NCI-H524 treated with DMSO at 0.1 percent for 48 hours (cell line): ENCODE data around the gene ADGRE3.
"Not testable (repeated sequence)": the region's sequence is repeated elsewhere in the genome, so short reads cannot be mapped to it uniquely, and the experiment has no call there.

Experiments
- DNase-seq: peaks from one replicate; lab custom pipeline; 2025; lab: John Stamatoyannopoulos, UW

The ADGRE3 gene

DNA sequence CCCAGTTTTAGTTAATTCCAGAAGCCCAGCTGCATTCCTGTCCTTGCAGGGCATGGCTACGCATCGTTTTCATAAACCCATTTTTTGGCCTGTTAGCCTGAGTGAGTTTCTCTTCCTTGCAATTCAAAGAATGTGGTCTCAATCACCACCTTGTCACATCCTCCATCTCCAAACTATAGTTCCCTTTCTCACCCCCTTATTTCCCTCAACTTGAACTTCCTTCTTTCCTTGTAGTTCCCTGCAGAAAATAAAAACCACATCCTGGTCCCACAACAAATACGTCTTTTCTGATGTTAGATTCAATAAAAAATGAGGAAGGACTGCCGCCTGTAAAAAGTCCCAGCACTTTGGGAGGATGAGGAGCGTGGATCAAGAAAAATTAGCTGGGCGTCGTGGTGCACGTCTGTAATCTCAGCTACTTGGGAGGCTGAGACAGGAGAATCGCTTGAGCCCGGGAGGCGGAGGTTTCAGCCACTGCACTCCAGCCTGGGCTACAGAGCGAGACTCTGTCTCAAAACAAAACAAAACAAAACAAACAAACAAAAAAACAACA, 13.2 kb downstream of the ADGRE3 start:
- DNase-seq, result no peak

DNA sequence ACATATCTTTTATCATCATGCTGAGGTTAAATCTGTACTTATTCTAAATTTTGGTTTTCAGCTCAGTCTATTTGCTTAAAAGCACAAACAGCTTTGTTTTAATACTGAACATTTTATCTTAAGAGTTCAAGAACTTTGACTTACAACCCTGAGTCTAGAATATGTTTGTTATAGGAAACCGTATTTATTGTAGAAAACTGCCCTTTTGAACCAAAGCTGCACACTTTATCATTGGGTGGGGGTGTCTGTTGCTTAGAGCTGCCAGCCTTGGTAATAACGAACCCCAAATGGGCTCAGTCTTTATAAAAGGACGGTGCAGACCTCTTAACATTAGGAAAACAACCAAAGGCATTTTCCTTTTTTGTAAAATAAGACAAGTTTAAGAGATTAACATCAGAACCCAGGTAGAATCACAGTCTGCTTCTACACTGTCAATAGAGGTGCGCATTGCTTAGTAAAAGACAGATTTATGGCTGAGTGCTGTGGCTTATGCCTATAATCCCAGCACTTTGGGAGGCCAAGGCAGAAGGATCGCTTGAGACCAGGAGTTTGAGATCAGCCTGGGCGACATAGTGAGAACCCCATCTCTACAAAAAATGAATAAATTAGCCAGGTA, 14.7 kb downstream of the ADGRE3 start:
- DNase-seq, result no peak

DNA sequence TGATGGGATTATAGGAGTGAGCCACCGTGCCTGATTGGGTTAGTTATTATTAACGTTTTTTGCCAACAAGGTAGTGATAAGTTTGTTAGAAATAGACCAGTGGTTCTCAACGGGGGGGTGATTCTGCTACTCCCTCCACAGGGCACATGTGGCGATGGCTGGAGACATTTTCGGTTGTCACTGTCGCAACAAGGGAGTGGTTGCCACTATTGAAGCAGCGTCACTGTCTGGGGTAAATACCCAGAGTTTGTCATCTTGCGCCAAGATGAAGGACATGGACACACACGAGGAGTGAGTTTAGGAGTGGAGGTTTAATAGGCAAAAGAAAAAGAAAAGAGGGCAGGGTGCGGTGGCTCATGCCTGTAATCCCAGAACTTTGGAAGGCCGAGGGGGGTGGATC, 18.9 kb downstream of the ADGRE3 start:
- no peak for DNase-seq

GRCh38 chr19:14654786-14655560, 19.7 kb downstream of the ADGRE3 start:
- no peak for DNase-seq

- DNase-seq, result no peak
Measured at GRCh38 chr19:14650161-14650560, 24.5 kb downstream of the ADGRE3 start.

DNA sequence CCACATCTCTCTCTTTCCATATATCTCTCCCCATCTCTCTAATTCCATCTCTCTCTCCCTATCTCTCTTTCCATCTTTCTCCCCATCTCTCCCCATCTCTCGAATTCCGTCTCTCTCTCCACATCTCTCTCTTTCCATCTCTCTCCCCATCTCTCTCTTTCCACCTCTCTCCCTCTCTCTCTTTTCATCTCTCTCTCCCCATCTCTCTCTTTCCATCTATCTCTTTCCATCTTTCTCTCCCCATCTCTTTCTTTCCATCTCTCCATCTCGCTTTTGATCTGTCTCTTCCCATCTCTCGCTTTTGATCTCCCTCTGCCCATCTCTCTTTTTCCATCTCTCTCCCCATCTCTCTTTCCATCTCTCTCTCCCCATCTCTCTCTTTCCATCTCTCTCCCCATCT, 25.6 kb downstream of the ADGRE3 start:
- no peak for DNase-seq

GRCh38 chr19:14648506-14648905, 26.1 kb downstream of the ADGRE3 start:
- DNase-seq, result no peak

- DNase-seq, result no peak
Measured at GRCh38 chr19:14639536-14640277, 34.9 kb downstream of the ADGRE3 start.

GRCh38 chr19:14632286-14632685, 42.4 kb downstream of the ADGRE3 start:
- no peak for DNase-seq

DNA sequence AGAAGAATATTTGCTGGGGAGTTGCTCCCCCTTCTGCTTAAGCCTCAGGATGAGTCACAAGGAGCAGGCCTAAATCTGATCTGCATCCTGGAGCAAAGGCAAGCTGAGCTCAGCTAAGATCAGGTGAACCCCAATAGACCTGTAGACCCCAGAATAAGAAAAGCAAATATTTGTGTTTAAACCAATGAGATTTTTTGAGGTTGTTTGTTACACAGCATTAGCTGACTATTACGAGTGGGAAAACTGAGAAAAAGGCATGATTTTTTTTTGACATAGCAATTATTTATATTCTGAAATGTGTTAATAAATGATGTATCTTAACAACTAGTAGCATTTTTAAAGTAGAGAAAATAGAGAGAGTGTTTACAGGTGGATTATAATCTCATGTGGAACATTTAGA, 45.1 kb downstream of the ADGRE3 start:
- no peak for DNase-seq

- DNase-seq, result not testable (repeated sequence)
Measured at GRCh38 chr19:14624491-14624890, 50.2 kb downstream of the ADGRE3 start.

- no peak for DNase-seq
Measured at GRCh38 chr19:14619404-14619803, 55.2 kb downstream of the ADGRE3 start.

GRCh38 chr19:14616407-14616806, 58.2 kb downstream of the ADGRE3 start:
- no peak for DNase-seq

DNA sequence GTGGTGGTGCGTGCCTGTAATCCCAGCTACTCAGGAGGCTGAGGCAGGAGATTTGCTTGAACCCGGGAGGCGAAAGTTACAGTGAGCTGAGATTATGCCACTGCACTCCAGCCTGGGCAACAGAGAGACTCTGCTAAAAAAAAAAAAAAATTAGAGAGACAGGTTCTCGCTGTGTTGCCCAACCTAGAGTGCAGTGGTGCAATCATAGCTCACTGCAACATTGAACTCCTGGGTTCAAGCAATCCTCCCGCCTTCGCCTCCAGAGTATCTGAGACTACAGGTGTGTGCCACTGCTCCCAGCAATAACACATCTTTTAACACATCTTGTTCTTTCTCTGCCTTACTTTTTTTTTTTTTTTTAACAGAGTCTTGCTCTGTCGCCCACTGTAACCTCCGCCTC, 59.0 kb downstream of the ADGRE3 start:
- DNase-seq, result no peak

GRCh38 chr19:14614099-14614412, 60.6 kb downstream of the ADGRE3 start:
- DNase-seq, result no peak

DNA sequence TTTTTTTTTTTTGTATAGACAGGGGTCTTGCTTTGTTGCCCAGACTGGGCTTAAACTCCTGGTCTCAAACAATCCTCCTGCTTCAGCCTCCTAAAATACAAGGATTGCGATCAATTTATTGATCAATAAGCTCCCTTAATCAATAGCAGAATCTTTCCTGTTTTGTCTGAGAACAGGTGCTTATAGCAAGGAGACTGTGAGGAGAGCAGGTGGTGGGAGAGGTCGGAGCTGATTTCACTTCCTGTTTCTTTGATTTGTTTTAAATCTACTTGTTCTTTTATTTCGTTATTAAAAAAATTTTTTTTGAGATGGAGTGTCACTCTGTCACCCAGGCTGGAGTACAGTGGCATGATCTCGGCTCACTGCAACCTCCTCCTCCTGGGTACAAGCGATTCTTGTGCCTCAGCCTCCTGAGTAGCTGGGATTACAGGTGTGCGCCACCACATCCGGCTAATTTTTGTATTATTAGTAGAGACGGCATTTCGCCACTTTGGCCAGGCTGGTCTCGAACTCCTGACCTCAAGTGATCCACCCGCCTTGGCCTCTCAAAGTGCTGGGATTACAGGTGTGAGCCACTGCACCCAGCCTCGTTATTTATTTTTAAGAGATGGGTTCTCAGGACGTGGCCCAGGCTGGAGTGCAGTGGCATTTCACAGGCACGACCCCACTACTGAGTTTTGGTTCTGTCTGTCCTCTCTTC, 61.1 kb downstream of the ADGRE3 start:
- not testable (repeated sequence) for DNase-seq

- no peak for DNase-seq
Measured at GRCh38 chr19:14612657-14613056, 62.0 kb downstream of the ADGRE3 start.

GRCh38 chr19:14612242-14612641, 62.4 kb downstream of the ADGRE3 start:
- not testable (repeated sequence) for DNase-seq

DNA sequence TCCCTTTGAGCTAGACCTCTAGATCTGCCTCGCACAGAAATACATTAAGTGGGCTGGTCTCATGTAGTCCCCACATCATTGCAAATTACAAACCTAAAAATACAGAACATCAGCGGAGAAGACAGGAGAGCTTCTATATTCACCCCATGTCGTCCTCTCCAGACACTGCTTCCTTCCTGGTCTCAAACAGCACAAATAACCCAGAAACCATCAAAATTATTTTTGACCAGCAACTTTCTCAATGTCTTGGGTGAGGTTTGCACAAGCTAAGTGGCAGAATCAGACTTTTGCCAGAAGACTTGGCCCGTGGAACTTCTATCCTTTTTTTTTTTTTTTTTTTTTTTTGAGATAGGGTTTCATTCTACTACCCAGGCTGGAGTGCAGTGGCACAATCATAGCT, 63.6 kb downstream of the ADGRE3 start:
- DNase-seq, result no peak

DNA sequence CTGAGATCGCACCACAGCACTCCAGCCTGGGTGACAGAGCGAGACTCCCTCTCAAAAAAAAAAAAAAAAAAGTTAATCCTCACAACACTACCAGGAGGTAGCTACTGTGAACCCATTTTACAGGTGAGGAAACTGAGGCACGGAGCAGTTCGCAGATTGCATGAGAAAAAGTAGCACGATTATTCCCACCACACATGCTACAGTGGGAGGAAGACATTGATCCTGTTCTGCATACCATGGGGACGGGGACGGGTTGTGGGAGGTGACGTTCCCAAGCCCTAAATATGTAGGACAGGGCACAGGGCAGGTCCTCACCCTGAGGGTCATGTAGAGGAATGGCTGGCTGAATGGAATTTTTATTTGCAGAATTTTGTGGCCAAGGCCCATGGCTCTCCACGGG, 68.0 kb downstream of the ADGRE3 start:
- DNase-seq, result no peak

- DNase-seq, result no peak
Measured at GRCh38 chr19:14603990-14604387, 70.7 kb downstream of the ADGRE3 start.

DNA sequence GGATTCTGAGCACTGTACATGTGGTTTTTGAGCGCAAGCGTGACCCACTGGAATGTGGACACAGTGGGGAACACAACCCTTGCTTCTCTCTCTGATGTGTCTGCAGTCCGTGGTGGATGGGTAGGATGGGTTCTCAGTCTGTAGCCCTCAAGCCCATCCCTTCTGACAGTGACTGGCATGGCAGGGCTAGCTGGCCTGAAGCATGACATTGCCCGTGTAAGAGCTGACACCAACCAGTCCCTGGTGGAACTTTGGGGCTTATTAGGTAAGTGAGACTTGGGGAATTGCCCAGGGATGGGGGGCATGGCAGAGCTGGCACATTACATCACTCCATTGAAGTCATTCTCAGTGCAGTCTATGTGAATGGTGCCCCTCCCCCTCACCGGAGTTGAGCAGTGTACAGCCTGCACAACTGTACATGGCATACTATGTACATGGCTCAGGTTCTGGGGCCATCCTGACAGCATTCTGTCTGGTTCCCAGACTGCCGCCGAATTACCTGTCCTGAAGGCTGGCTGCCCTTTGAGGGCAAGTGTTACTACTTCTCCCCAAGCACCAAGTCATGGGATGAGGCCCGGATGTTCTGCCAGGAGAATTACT, 75.0 kb downstream of the ADGRE3 start:
- DNase-seq, result no peak
